BJ (cell line): ENCODE results near the gene PRICKLE1. TPM values are rescaled to one million over a fixed set of nuclear protein-coding genes. Genes with fewer than 3 reads are reported as not detected.

Experiments used
- CTCF ChIA-PET: fragments of 350-600 bp; formaldehyde crosslinking; extraction: SDS; loops from one replicate; lab custom pipeline; 2021; ENCODE audit warnings: antibody characterized with exemption, inconsistent platforms; lab: Yijun Ruan, JAX
- POLR2A ChIA-PET: fragments of 300-600 bp; sonication (Branson Sonifier 250); formaldehyde crosslinking; extraction: SDS; loops from one replicate; lab custom pipeline; 2021; ENCODE audit warnings: antibody characterized with exemption; lab: Charles Lee
- DNase-seq: peaks from one replicate; pipeline ENCODE4 v3.0.0-alpha.2; 2011; ENCODE audit warnings: low read depth
- H3K27me3 ChIP-seq: 2 replicates; pipeline ENCODE4 v1.6.0; 2011; ENCODE audit warnings: low read length; ENCODE audit not compliant: control insufficient read depth, insufficient read depth
- H3K36me3 ChIP-seq: 2 replicates; pipeline ENCODE4 v1.5.1; 2011; ENCODE audit warnings: low read length; ENCODE audit not compliant: control insufficient read depth, insufficient read depth
- H3K4me3 ChIP-seq: 2 replicates; pipeline ENCODE4 v1.5.1; 2011; ENCODE audit warnings: low read depth, mild to moderate bottlenecking, control low read depth, low read length
- CTCF ChIP-seq: IDR thresholded peaks from 2 replicates; pipeline ENCODE4 v1.5.1; 2011; ENCODE audit warnings: low read depth, mild to moderate bottlenecking, control low read depth, inconsistent platforms, low read length, moderate library complexity; ENCODE audit not compliant: insufficient read depth
- polyA plus RNA-seq: library from polyadenylated mRNA; depleted of rRNA; stranded (reverse); fragments of >200 nt; gene quantifications from 2 replicates; pipeline ENCODE4 v1.2.3, GENCODE V29; 2011

The PRICKLE1 gene
- polyA plus RNA-seq, 1 experiment = 19.9 TPM

GRCh38 chr12:42585841-42586216 is 3.7 kb downstream of the PRICKLE1 start:
- Histone ChIP-seq H3K4me3 (no peak overlapping the region), H3K36me3 (no peaks in the 10 kb centered on the region), H3K27me3 (no peaks in the 10 kb centered on the region)
- ChIA-PET CTCF (interaction anchor here (1.0 to 1.5 kb wide), 3 partner anchors 12 to 752 kb away, joined by 3 to 4 read pairs (median 3); no protein-coding TSS in a partner anchor), POLR2A (no interaction called here)
- no peak for DNase-seq
- no peak for TF ChIP-seq CTCF

GRCh38 chr12:42585154-42585840 is 4.2 kb downstream of the PRICKLE1 start:
- POLR2A ChIA-PET = no interaction called here
- CTCF ChIA-PET = interaction anchor here (0.8 to 1.5 kb wide), 4 partner anchors 11 to 102 kb away, joined by 3 to 5 read pairs (median 4); no protein-coding TSS in a partner anchor
- no peak for TF ChIP-seq CTCF
- no peaks in the 10 kb centered on the region for H3K36me3 ChIP-seq
- H3K4me3 ChIP-seq = no peak overlapping the region
- H3K27me3 ChIP-seq = no peaks in the 10 kb centered on the region
- no peak for DNase-seq

- Histone ChIP-seq H3K36me3 (no peaks in the 10 kb centered on the region), H3K27me3 (no peaks in the 10 kb centered on the region), H3K4me3 (no peak overlapping the region)
- no peak for DNase-seq
- ChIA-PET POLR2A (no interaction called here), CTCF (interaction anchor here (0.8 to 1.0 kb wide), 3 partner anchors 11 to 102 kb away, joined by 3 to 5 read pairs (median 3); no protein-coding TSS in a partner anchor)
- no peak for TF ChIP-seq CTCF
Measured at GRCh38 chr12:42584651-42585111, 4.9 kb downstream of the PRICKLE1 start.

- DNase-seq = no peak
- POLR2A ChIA-PET = interaction anchor here (0.5 kb wide), 1 partner anchor 1146 kb away, joined by 3 read pairs; no protein-coding TSS in a partner anchor
- CTCF ChIA-PET = interaction anchor here (1.8 kb wide), 1 partner anchor 17 kb away, joined by 5 read pairs; no protein-coding TSS in a partner anchor
- Histone ChIP-seq H3K27me3 (no peaks in the 10 kb centered on the region), H3K4me3 (no peak overlapping the region), H3K36me3 (no peaks in the 10 kb centered on the region)
- TF ChIP-seq CTCF = no peak
Measured at GRCh38 chr12:42583016-42583415, 6.5 kb downstream of the PRICKLE1 start.

- no peak for TF ChIP-seq CTCF
- no peak for DNase-seq
- H3K36me3 ChIP-seq = no peaks in the 10 kb centered on the region
- ChIA-PET POLR2A (no interaction called here), CTCF (interaction anchor here (0.5 to 1.8 kb wide), 3 partner anchors 16 to 705 kb away, joined by 3 to 5 read pairs (median 4); no protein-coding TSS in a partner anchor)
- no peaks in the 10 kb centered on the region for H3K27me3 ChIP-seq
- H3K4me3 ChIP-seq = no peak overlapping the region
Measured at GRCh38 chr12:42582498-42582897, 7.0 kb downstream of the PRICKLE1 start.
